GM18520 (cell line): ENCODE data around the gene HES5.

Experiments
- ATAC-seq: cut with Tn5 transposase; IDR thresholded peaks from one replicate; pipeline ENCODE4 v1.9.1; 2021; ENCODE audit not compliant: unreplicated experiment

HES5 gene

GRCh38 chr1:2547210-2548067 is 17.4 kb upstream of the HES5 start:
- no peak for ATAC-seq

GRCh38 chr1:2546515-2547209 is 16.6 kb upstream of the HES5 start:
- ATAC-seq, result peak; percentile 19

- ATAC-seq, result peak; percentile 24
These were observed 15.9 kb upstream of the HES5 start for GRCh38 chr1:2545754-2546514.

- no peak for ATAC-seq
These were observed 15.0 kb upstream of the HES5 start for GRCh38 chr1:2544875-2545640.

- no peak for ATAC-seq
These were observed 14.2 kb upstream of the HES5 start for GRCh38 chr1:2544093-2544874.

GRCh38 chr1:2543543-2544092 is 13.6 kb upstream of the HES5 start:
- no peak for ATAC-seq

GRCh38 chr1:2542246-2542915 is 12.3 kb upstream of the HES5 start:
- ATAC-seq, result no peak

- ATAC-seq, result no peak
These were observed 11.7 kb upstream of the HES5 start for GRCh38 chr1:2541619-2542245.

- ATAC-seq, result no peak
These were observed 10.9 kb upstream of the HES5 start for GRCh38 chr1:2540816-2541492.

GRCh38 chr1:2539312-2539907 is 9.3 kb upstream of the HES5 start:
- ATAC-seq, result no peak

- no peak for ATAC-seq
These were observed 8.8 kb upstream of the HES5 start for GRCh38 chr1:2538872-2539271.

- ATAC-seq, result no peak
These were observed 8.3 kb upstream of the HES5 start for GRCh38 chr1:2538376-2538775.

- ATAC-seq, result no peak
These were observed 7.7 kb upstream of the HES5 start for GRCh38 chr1:2537784-2538115.

GRCh38 chr1:2535981-2536380 is 5.9 kb upstream of the HES5 start:
- no peak for ATAC-seq

GRCh38 chr1:2535455-2535854 is 5.4 kb upstream of the HES5 start:
- no peak for ATAC-seq

GRCh38 chr1:2534687-2535441 is 4.8 kb upstream of the HES5 start:
- ATAC-seq, result no peak

- ATAC-seq, result no peak
These were observed 4.2 kb upstream of the HES5 start for GRCh38 chr1:2534315-2534686.
